HAP-1 (cell line): ENCODE data around the gene TP73.
A peak's percentile ranks its signal among the peaks of the same experiment; 100 is the strongest.

Experiments used
- DNase-seq, 2 experiments: peaks; one replicate each; pipeline ENCODE4 v3.0.0-alpha.2; 2016 to 2020; ENCODE audit warnings: low spot score in 2 of 2
- H3K27me3 ChIP-seq: fragments of 250-450 bp; sonication (Bioruptor Pico); 2 replicates; pipeline ENCODE4 v1.5.1; 2020; ENCODE audit warnings: low read depth, mild to moderate bottlenecking, moderate library complexity
- H3K36me3 ChIP-seq: fragments of 250-450 bp; sonication (Bioruptor Pico); replicated peaks from 2 replicates; pipeline ENCODE4 v1.5.1; 2020; ENCODE audit warnings: mild to moderate bottlenecking
- H3K4me1 ChIP-seq: fragments of 250-450 bp; sonication (Bioruptor Pico); 2 replicates; pipeline ENCODE4 v1.5.1; 2020; ENCODE audit warnings: mild to moderate bottlenecking
- H3K4me3 ChIP-seq: fragments of 250-450 bp; sonication (Bioruptor Pico); 2 replicates; pipeline ENCODE4 v1.5.1; 2020; ENCODE audit warnings: mild to moderate bottlenecking, moderate library complexity
- H3K9me3 ChIP-seq: fragments of 250-450 bp; sonication (Bioruptor Pico); 2 replicates; pipeline ENCODE4 v1.5.1; 2020; ENCODE audit warnings: mild to moderate bottlenecking, moderate library complexity
- in situ Hi-C: fragments of 300-500 bp; cut with MboI; formaldehyde crosslinking; loops from 3 replicates; pipeline ENCODE4 v1.14.3; 2020; ENCODE audit warnings: low sequenced_read_pairs, inconsistent platforms, mixed read lengths

TP73 gene

GRCh38 chr1:3651930-3652547, at the start of gene TP73:
Gene TP73 (plus strand): TSS chr1:3652516. CDS start chr1:3682366, 29,850 bp downstream.
- H3K36me3 ChIP-seq = peaks cover 5% of the 10 kb centered on the region
- H3K9me3 ChIP-seq = no peaks in the 10 kb centered on the region
- H3K4me3 ChIP-seq = peak within 1 kb of the TSS; percentile 61
- peak; percentile 47 to 75 for DNase-seq
- in situ Hi-C loops = no loop called here
- H3K27me3 ChIP-seq = no peaks in the 10 kb centered on the region
- H3K4me1 ChIP-seq = peaks cover 13% of the 10 kb centered on the region

- no peaks in the 10 kb centered on the region for H3K4me1 ChIP-seq
- no peak overlapping the region for H3K4me3 ChIP-seq
- H3K36me3 ChIP-seq = no peaks in the 10 kb centered on the region
- no peak for DNase-seq
- in situ Hi-C loops = no loop called here
- no peaks in the 10 kb centered on the region for H3K9me3 ChIP-seq
- no peaks in the 10 kb centered on the region for H3K27me3 ChIP-seq
Observed at GRCh38 chr1:3603156-3603555, 49.2 kb upstream of the TP73 start.

GRCh38 chr1:3603571-3604467, 48.5 kb upstream of the TP73 start:
- Histone ChIP-seq H3K27me3 (no peaks in the 10 kb centered on the region), H3K9me3 (no peaks in the 10 kb centered on the region), H3K4me1 (no peaks in the 10 kb centered on the region), H3K4me3 (no peak overlapping the region), H3K36me3 (no peaks in the 10 kb centered on the region)
- in situ Hi-C loops = no loop called here
- DNase-seq = no peak

GRCh38 chr1:3604468-3604974, 47.8 kb upstream of the TP73 start:
- DNase-seq = no peak
- H3K27me3 ChIP-seq = no peaks in the 10 kb centered on the region
- in situ Hi-C loops = no loop called here

GRCh38 chr1:3604997-3605823, 47.1 kb upstream of the TP73 start:
- H3K4me3 ChIP-seq = no peak overlapping the region
- DNase-seq = no peak
- in situ Hi-C loops = no loop called here

More at GRCh38 chr1:3604468-3604974, 47.8 kb upstream of the TP73 start:
- Histone ChIP-seq H3K36me3 (no peaks in the 10 kb centered on the region), H3K4me1 (no peaks in the 10 kb centered on the region), H3K9me3 (no peaks in the 10 kb centered on the region), H3K4me3 (no peak overlapping the region)

GRCh38 chr1:3606779-3607702, 45.3 kb upstream of the TP73 start:
- Histone ChIP-seq H3K4me1 (peaks cover 3% of the 10 kb centered on the region; the same call in 1 of the 2 replicates), H3K27me3 (peaks cover 2% of the 10 kb centered on the region; the same call in 1 of the 2 replicates), H3K4me3 (no peak overlapping the region), H3K36me3 (no peaks in the 10 kb centered on the region), H3K9me3 (no peaks in the 10 kb centered on the region; the same call in 1 of the 2 replicates)
- no peak for DNase-seq
- in situ Hi-C loops = no loop called here

More at GRCh38 chr1:3604997-3605823, 47.1 kb upstream of the TP73 start:
- no peaks in the 10 kb centered on the region for H3K4me1 ChIP-seq
- no peaks in the 10 kb centered on the region for H3K27me3 ChIP-seq
- no peaks in the 10 kb centered on the region for H3K9me3 ChIP-seq
- H3K36me3 ChIP-seq = no peaks in the 10 kb centered on the region

- in situ Hi-C loops = no loop called here
Observed at GRCh38 chr1:3607703-3608065, 44.6 kb upstream of the TP73 start.

GRCh38 chr1:3608154-3608553, 44.2 kb upstream of the TP73 start:
- H3K9me3 ChIP-seq = no peaks in the 10 kb centered on the region; the same call in 1 of the 2 replicates

More at GRCh38 chr1:3607703-3608065, 44.6 kb upstream of the TP73 start:
- H3K9me3 ChIP-seq = no peaks in the 10 kb centered on the region; the same call in 1 of the 2 replicates
- no peak overlapping the region for H3K4me3 ChIP-seq
- DNase-seq = no peak
- H3K27me3 ChIP-seq = peaks cover 3% of the 10 kb centered on the region; the same call in 1 of the 2 replicates
- H3K36me3 ChIP-seq = no peaks in the 10 kb centered on the region
- H3K4me1 ChIP-seq = peaks cover 4% of the 10 kb centered on the region; the same call in 1 of the 2 replicates

GRCh38 chr1:3609016-3609768, 43.1 kb upstream of the TP73 start:
- peaks cover 3% of the 10 kb centered on the region; the same call in 1 of the 2 replicates for H3K27me3 ChIP-seq
- no peaks in the 10 kb centered on the region; the same call in 1 of the 2 replicates for H3K9me3 ChIP-seq
- in situ Hi-C loops = no loop called here
- H3K36me3 ChIP-seq = no peaks in the 10 kb centered on the region
- H3K4me3 ChIP-seq = no peak overlapping the region
- no peak for DNase-seq
- peaks cover 4% of the 10 kb centered on the region; the same call in 1 of the 2 replicates for H3K4me1 ChIP-seq

More at GRCh38 chr1:3608154-3608553, 44.2 kb upstream of the TP73 start:
- Histone ChIP-seq H3K4me3 (no peak overlapping the region), H3K27me3 (peaks cover 3% of the 10 kb centered on the region; the same call in 1 of the 2 replicates), H3K4me1 (peaks cover 4% of the 10 kb centered on the region; the same call in 1 of the 2 replicates), H3K36me3 (no peaks in the 10 kb centered on the region)
- no peak for DNase-seq
- in situ Hi-C loops = no loop called here

GRCh38 chr1:3609769-3610526, 42.4 kb upstream of the TP73 start:
- Histone ChIP-seq H3K4me3 (peak overlapping the region; percentile 45), H3K36me3 (no peaks in the 10 kb centered on the region), H3K27me3 (peaks cover 5% of the 10 kb centered on the region; the same call in 1 of the 2 replicates), H3K9me3 (no peaks in the 10 kb centered on the region; the same call in 1 of the 2 replicates), H3K4me1 (peaks cover 4% of the 10 kb centered on the region; the same call in 1 of the 2 replicates)
- no peak for DNase-seq
- in situ Hi-C loops = no loop called here

GRCh38 chr1:3610527-3611169, 41.7 kb upstream of the TP73 start:
- H3K36me3 ChIP-seq = no peaks in the 10 kb centered on the region
- no peaks in the 10 kb centered on the region; the same call in 1 of the 2 replicates for H3K9me3 ChIP-seq
- peak overlapping the region; percentile 45 for H3K4me3 ChIP-seq
- in situ Hi-C loops = no loop called here
- peaks cover 5% of the 10 kb centered on the region; the same call in 1 of the 2 replicates for H3K27me3 ChIP-seq
- H3K4me1 ChIP-seq = peaks cover 4% of the 10 kb centered on the region; the same call in 1 of the 2 replicates
- peak in 1 of 2 experiments; percentile 27 for DNase-seq
